Medulla oblongata (tissue), 1 donor: ENCODE measurements around the gene CRIP1.

Experiments
- DNase-seq: peaks from one replicate; pipeline ENCODE4 v3.0.0-alpha.2; 2015; ENCODE audit errors: extremely low spot score

Gene CRIP1

GRCh38 chr14:105450864-105451720, 35.6 kb upstream of the CRIP1 start:
- DNase-seq, result no peak

GRCh38 chr14:105452963-105453362, 33.7 kb upstream of the CRIP1 start:
- no peak for DNase-seq

GRCh38 chr14:105453847-105454246, 32.8 kb upstream of the CRIP1 start:
- DNase-seq, result no peak

- no peak for DNase-seq
Measured at GRCh38 chr14:105455086-105455640, 31.5 kb upstream of the CRIP1 start.

- no peak for DNase-seq
Measured at GRCh38 chr14:105455766-105456660, 30.7 kb upstream of the CRIP1 start.

- no peak for DNase-seq
Measured at GRCh38 chr14:105456736-105457617, 29.7 kb upstream of the CRIP1 start.

- DNase-seq, result no peak
Measured at GRCh38 chr14:105458010-105458409, 28.7 kb upstream of the CRIP1 start.

- no peak for DNase-seq
Measured at GRCh38 chr14:105458571-105458970, 28.1 kb upstream of the CRIP1 start.

- no peak for DNase-seq
Measured at GRCh38 chr14:105460116-105460515, 26.6 kb upstream of the CRIP1 start.

GRCh38 chr14:105460616-105461015, 26.1 kb upstream of the CRIP1 start:
- no peak for DNase-seq

GRCh38 chr14:105461903-105462302, 24.8 kb upstream of the CRIP1 start:
- DNase-seq, result no peak

GRCh38 chr14:105464501-105464900, 22.2 kb upstream of the CRIP1 start:
- DNase-seq, result no peak

GRCh38 chr14:105465209-105466031, 21.3 kb upstream of the CRIP1 start:
- DNase-seq, result no peak

- no peak for DNase-seq
Measured at GRCh38 chr14:105466531-105467248, 20.0 kb upstream of the CRIP1 start.

GRCh38 chr14:105467249-105467941, 19.3 kb upstream of the CRIP1 start:
- no peak for DNase-seq

GRCh38 chr14:105467942-105468471, 18.7 kb upstream of the CRIP1 start:
- no peak for DNase-seq

GRCh38 chr14:105468621-105469241, 18.0 kb upstream of the CRIP1 start:
- peak; percentile 52 for DNase-seq
